C4-2B (cell line): ENCODE measurements around the gene NSFL1C.

Experiments used
- ZFX ChIP-seq: fragments of 450-650 bp; IDR thresholded peaks from 2 replicates; pipeline ENCODE4 v1.6.1; 2017
- TF ChIP-seq, protein P1 (sequence below): fragments of 450-650 bp; conservative IDR thresholded peaks from 2 replicates; pipeline ENCODE4 v1.5.1; 2017; ENCODE audit warnings: mild to moderate bottlenecking

DNA sequence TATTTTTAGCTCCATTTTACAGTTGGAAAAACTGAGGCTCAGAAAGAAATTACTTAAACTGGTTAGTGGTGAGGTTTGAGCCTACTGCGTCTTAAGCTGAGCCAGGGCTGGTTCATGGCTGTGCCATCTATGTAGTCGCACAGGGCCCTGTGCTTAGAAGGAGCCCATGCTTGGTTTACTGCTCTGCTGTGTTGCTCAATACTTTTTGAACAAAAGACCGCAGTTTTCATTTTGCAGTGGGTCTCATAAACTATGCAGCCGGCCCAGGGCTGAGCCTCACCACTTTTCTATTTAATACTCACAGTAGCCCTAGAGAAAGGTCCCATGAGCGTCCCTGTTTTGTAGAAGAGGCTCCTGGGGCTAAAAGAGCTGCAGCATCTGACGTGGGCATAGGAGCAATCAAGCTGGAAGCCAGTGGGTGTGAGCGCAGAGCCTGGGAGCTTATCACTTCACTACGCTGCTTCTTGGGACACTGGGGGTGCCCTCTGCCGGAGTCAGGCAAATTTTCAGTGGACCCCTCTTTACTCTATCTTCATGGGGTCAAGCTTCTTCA is 24.1 kb upstream of the NSFL1C start:
- TF ChIP-seq, protein P1, sequence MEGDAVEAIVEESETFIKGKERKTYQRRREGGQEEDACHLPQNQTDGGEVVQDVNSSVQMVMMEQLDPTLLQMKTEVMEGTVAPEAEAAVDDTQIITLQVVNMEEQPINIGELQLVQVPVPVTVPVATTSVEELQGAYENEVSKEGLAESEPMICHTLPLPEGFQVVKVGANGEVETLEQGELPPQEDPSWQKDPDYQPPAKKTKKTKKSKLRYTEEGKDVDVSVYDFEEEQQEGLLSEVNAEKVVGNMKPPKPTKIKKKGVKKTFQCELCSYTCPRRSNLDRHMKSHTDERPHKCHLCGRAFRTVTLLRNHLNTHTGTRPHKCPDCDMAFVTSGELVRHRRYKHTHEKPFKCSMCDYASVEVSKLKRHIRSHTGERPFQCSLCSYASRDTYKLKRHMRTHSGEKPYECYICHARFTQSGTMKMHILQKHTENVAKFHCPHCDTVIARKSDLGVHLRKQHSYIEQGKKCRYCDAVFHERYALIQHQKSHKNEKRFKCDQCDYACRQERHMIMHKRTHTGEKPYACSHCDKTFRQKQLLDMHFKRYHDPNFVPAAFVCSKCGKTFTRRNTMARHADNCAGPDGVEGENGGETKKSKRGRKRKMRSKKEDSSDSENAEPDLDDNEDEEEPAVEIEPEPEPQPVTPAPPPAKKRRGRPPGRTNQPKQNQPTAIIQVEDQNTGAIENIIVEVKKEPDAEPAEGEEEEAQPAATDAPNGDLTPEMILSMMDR, result no peak
- TF ChIP-seq ZFX, result no peak
